HepG2 (cell line): Measurements from ENCODE around the gene TEX22. TPM values are rescaled to one million over a fixed set of nuclear protein-coding genes. Genes with fewer than 3 reads are reported as not detected.

ENCODE experiments used
- ATAC-seq: fragments of 200-7000 bp; cut with Tn5 transposase; 3 replicates; pipeline ENCODE4 v1.9.1; 2020; ENCODE audit warnings: mild to moderate bottlenecking, moderate library complexity
- BruUV-seq: library from RNA; stranded (reverse); fragments of 400-500 nt; replicated peaks from 2 replicates; lab custom pipeline; 2021; lab: Mats Ljungman, UMichigan
- CTCF ChIA-PET: fragments of 300-600 bp; formaldehyde crosslinking; extraction: SDS; loops from one replicate; lab custom pipeline; 2021; ENCODE audit warnings: low total read pairs, inconsistent platforms, low intra/inter-chr PET ratio; lab: Yijun Ruan, JAX
- POLR2A ChIA-PET: fragments of 350-600 bp; sonication (Branson Sonifier 250); formaldehyde crosslinking; loops from one replicate; lab custom pipeline; 2020; ENCODE audit warnings: antibody characterized with exemption, inconsistent platforms; lab: Yijun Ruan, JAX
- DNase-seq: peaks from one replicate; pipeline ENCODE4 v3.0.0-alpha.2; 2015; ENCODE audit warnings: low spot score
- FAIRE-seq: peaks from 3 replicates; lab custom pipeline; 2011; peaks lifted over from hg19 to GRCh38; lab: Jason Lieb, UNC
- H2AFZ ChIP-seq: one replicate; pipeline ENCODE4 v1.6.1; 2011; ENCODE audit warnings: low read length, inconsistent platforms
- H3K27ac ChIP-seq: fragments of 300-600 bp; 3 replicates; pipeline ENCODE4 v1.8.0; 2011; ENCODE audit warnings: mixed run types, mild to moderate bottlenecking, mixed read lengths, low read length, inconsistent platforms; ENCODE audit not compliant: insufficient read depth; ENCODE audit errors: extremely low read length
- H3K27me3 ChIP-seq, 2 experiments: fragments of 200-600 bp in 1 of 2; 2 replicates in 1 of 2; 3 replicates in 1 of 2; pipeline versions ENCODE4 v1.6.0 to v1.8.0; 2011; ENCODE audit warnings: low read length in 2 of 2, mild to moderate bottlenecking in 2 of 2, moderate library complexity in 2 of 2, inconsistent platforms in 1 of 2; ENCODE audit not compliant: insufficient read depth in 2 of 2, control insufficient read depth in 1 of 2
- H3K36me3 ChIP-seq, 2 experiments: fragments of 200-600 bp in 1 of 2; replicated peaks in 1 of 2; 2 replicates in 1 of 2; 3 replicates in 1 of 2; pipeline versions ENCODE4 v1.5.1 to v1.8.0; 2011; ENCODE audit warnings: low read length in 2 of 2, inconsistent platforms in 1 of 2; ENCODE audit not compliant: insufficient read depth in 2 of 2, control insufficient read depth in 1 of 2
- H3K4me1 ChIP-seq: 2 replicates; pipeline ENCODE4 v1.5.1; 2012; ENCODE audit warnings: low read length, inconsistent platforms; ENCODE audit not compliant: insufficient read depth
- H3K4me2 ChIP-seq: 2 replicates; pipeline ENCODE4 v1.6.0; 2011; ENCODE audit warnings: low read depth, low read length, inconsistent platforms
- H3K4me3 ChIP-seq, 3 experiments: fragments of 200-600 bp in 1 of 3; sonication (generic), shearing (Covaris generic) in 1 of 3; replicated peaks in 1 of 3; 2 replicates each; pipeline ENCODE4 v1.5.1; 2011 to 2016; ENCODE audit warnings: low read length in 3 of 3, inconsistent platforms in 2 of 3, low read depth in 2 of 3, mild to moderate bottlenecking in 2 of 3, control low read depth in 1 of 3, mixed read lengths in 1 of 3; ENCODE audit not compliant: insufficient read depth in 1 of 3
- H3K79me2 ChIP-seq: one replicate; pipeline ENCODE4 v1.6.1; 2011; ENCODE audit warnings: low read length, inconsistent platforms; ENCODE audit not compliant: insufficient read depth
- H3K9ac ChIP-seq: 2 replicates; pipeline ENCODE4 v1.6.0; 2011; ENCODE audit warnings: mild to moderate bottlenecking, low read depth, low read length, inconsistent platforms; ENCODE audit not compliant: insufficient read depth
- H3K9me3 ChIP-seq: 2 replicates; pipeline ENCODE4 v1.5.1; 2012; ENCODE audit warnings: mild to moderate bottlenecking, low read length
- H4K20me1 ChIP-seq: 2 replicates; pipeline ENCODE4 v1.6.0; 2011; ENCODE audit warnings: inconsistent platforms, mild to moderate bottlenecking, low read length, moderate library complexity; ENCODE audit not compliant: insufficient read depth
- FOXK1 ChIP-seq: sonication (generic); formaldehyde crosslinking; IDR thresholded peaks from 2 replicates; pipeline ENCODE4 v1.4.0; 2020; ENCODE audit warnings: low read depth, missing genetic modification reagents, borderline replicate concordance
- FOXP1 ChIP-seq, 2 experiments: fragments of 450-650 bp in 1 of 2; IDR thresholded peaks; 2 replicates each; pipeline ENCODE4 v1.6.1; 2017 to 2018; ENCODE audit warnings: antibody characterized with exemption in 1 of 2
- MEF2D ChIP-seq: sonication (generic); formaldehyde crosslinking; IDR thresholded peaks from 2 replicates; pipeline ENCODE4 v1.5.1; 2020; ENCODE audit warnings: mild to moderate bottlenecking, missing genetic modification reagents
- MZF1 ChIP-seq: sonication (generic); formaldehyde crosslinking; IDR thresholded peaks from 2 replicates; pipeline ENCODE4 v1.8.1; 2023; ENCODE audit warnings: mild to moderate bottlenecking, missing genetic modification reagents, borderline replicate concordance
- PAWR ChIP-seq: sonication (generic); formaldehyde crosslinking; IDR thresholded peaks from 2 replicates; pipeline ENCODE4 v1.4.0; 2020; ENCODE audit warnings: missing genetic modification reagents, mild to moderate bottlenecking, borderline replicate concordance
- TGIF2 ChIP-seq: IDR thresholded peaks from 2 replicates; pipeline ENCODE4 v1.6.1; 2016; ENCODE audit warnings: control low read depth, missing compliant biosample characterization
- TP53 ChIP-seq: sonication (generic); formaldehyde crosslinking; conservative IDR thresholded peaks from 2 replicates; pipeline ENCODE4 v1.4.0; 2020; ENCODE audit warnings: missing genetic modification reagents
- ZBTB3 ChIP-seq: sonication (generic); formaldehyde crosslinking; IDR thresholded peaks from 2 replicates; pipeline ENCODE4 v1.4.0; 2020; ENCODE audit warnings: low read depth, mild to moderate bottlenecking, moderate library complexity, missing genetic modification reagents, borderline replicate concordance
- ZNF232 ChIP-seq: sonication (generic); formaldehyde crosslinking; IDR thresholded peaks from 2 replicates; pipeline ENCODE4 v1.4.0; 2020; ENCODE audit warnings: missing genetic modification reagents, borderline replicate concordance
- ZNF263 ChIP-seq: sonication (generic); formaldehyde crosslinking; IDR thresholded peaks from 2 replicates; pipeline ENCODE4 v1.4.0; 2020; ENCODE audit warnings: missing genetic modification reagents
- ZNF75D ChIP-seq: sonication (generic); formaldehyde crosslinking; IDR thresholded peaks from 2 replicates; pipeline ENCODE4 v1.8.1; 2023; ENCODE audit warnings: missing genetic modification reagents, mild to moderate bottlenecking, borderline replicate concordance
- WGBS: methylation state at CpG from one replicate; pipeline ENCODE4 v1.1.6; 2017; ENCODE audit warnings: low lambda C conversion rate; 5-methylcytosine and 5-hydroxymethylcytosine counted together
- in situ Hi-C: cut with HindIII; loops from 2 replicates; pipeline ENCODE4 v1.10.0; 2017; ENCODE audit warnings: low pct_unique_long_range_greater_than_20kb; ENCODE audit not compliant: extremely low pct_ligation_motif_present
- intact Hi-C: fragments of 100-400 bp; cut with micrococcal nuclease; formaldehyde crosslinking; loops from one replicate; pipeline ENCODE4 v1.10.0; 2022; ENCODE audit not compliant: unreplicated experiment
- polyA plus RNA-seq, 8 experiments: library from polyadenylated mRNA; depleted of rRNA in 3 of 8; stranded (reverse) in 7 of 8; unstranded in 1 of 8; fragments of >200 nt; fragmentation: Illumina TruSeq in 4 of 8; extraction: Trizol in 4 of 8; gene quantifications; 2 replicates each; pipeline versions ENCODE4 v1.2.1 to v1.2.3, GENCODE V29; 2011 to 2016; ENCODE audit warnings: low read depth in 4 of 8, missing spikeins in 1 of 8, mixed read lengths in 1 of 8; ENCODE audit not compliant: insufficient read depth in 1 of 8
- total RNA-seq, 5 experiments: library from RNA; depleted of rRNA; stranded (reverse); fragments of >200 nt; fragmentation: Illumina TruSeq; extraction: Trizol; gene quantifications; 2 replicates each; pipeline ENCODE4 v1.2.3, GENCODE V29; 2016; ENCODE audit warnings: low read depth in 1 of 5
- TF ChIP-seq, protein P1 (sequence below): IDR thresholded peaks from 2 replicates; pipeline ENCODE4 v1.4.0; 2020; ENCODE audit warnings: mild to moderate bottlenecking, missing genetic modification reagents
- TF ChIP-seq, protein P2 (sequence below): sonication (generic); formaldehyde crosslinking; IDR thresholded peaks from 2 replicates; pipeline ENCODE4 v1.4.0; 2020; ENCODE audit warnings: mild to moderate bottlenecking, missing genetic modification reagents

TEX22 gene
- total and polyA plus RNA-seq, 2 of the 13 experiments (the other 11 are each of a cell fraction or from before 2014, with no cell fraction given): 0.07 to 0.27 TPM

DNA sequence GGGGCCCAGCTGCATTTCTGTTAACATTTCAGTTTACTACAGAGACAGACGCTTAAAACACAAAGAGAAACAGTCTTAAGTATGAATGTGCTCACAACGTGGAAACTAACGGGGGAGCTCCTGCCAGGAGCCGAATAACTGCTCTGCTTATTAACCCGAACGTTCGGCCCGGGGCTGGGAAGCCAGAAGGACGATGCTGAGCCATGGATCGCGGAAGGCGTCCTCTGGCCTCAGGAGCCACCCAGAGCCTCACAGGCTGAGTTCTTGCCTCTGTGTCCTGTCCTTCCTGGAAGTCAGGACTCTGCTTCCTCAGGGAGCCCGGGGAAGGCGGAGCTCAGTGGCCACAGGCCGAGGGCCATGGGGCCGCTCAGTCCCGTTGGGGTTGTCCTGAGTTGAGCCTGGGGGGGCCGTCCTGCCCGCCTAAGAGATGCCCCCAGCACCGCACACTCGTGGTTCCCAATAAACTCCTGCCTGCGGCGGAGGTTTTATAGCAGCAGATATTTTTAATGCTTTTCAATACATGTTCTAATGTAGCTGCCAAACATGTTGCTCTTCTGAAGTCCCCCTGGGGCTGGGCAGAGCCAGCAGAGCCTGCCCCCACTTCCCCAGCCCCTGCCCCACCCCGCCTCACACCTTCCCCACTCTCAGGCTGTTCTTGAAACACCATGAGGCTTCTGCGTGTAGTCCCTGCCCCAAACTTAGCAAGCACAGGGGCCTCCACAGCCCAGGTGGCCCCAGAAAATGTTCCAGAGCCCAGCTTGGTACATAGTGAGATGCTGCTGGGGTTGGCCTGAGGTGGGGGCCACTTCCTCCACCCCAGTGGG, 3.4 kb upstream of the TEX22 start:
- H3K27ac ChIP-seq: no peak overlapping the region
- POLR2A ChIA-PET: interaction anchor here (0.6 kb wide), 1 partner anchor 15 kb away, joined by 3 read pairs; no protein-coding TSS in a partner anchor
- H3K4me2 ChIP-seq: no peak overlapping the region
- no peak for TF ChIP-seq ZNF232 (CRISPR knock-in tag)
- no peak for TF ChIP-seq ZNF75D (CRISPR knock-in tag)
- no peak for TF ChIP-seq TGIF2 (CRISPR knock-in tag)
- no peak for TF ChIP-seq MEF2D (CRISPR knock-in tag)
- no peak for TF ChIP-seq TP53 (CRISPR knock-in tag)
- no peak for TF ChIP-seq FOXP1 (IDR thresholded peaks at IDR 0.05)
- no peak for TF ChIP-seq FOXP1 (CRISPR knock-in tag; IDR thresholded peaks at IDR 0.05)
- TF ChIP-seq, protein P1, sequence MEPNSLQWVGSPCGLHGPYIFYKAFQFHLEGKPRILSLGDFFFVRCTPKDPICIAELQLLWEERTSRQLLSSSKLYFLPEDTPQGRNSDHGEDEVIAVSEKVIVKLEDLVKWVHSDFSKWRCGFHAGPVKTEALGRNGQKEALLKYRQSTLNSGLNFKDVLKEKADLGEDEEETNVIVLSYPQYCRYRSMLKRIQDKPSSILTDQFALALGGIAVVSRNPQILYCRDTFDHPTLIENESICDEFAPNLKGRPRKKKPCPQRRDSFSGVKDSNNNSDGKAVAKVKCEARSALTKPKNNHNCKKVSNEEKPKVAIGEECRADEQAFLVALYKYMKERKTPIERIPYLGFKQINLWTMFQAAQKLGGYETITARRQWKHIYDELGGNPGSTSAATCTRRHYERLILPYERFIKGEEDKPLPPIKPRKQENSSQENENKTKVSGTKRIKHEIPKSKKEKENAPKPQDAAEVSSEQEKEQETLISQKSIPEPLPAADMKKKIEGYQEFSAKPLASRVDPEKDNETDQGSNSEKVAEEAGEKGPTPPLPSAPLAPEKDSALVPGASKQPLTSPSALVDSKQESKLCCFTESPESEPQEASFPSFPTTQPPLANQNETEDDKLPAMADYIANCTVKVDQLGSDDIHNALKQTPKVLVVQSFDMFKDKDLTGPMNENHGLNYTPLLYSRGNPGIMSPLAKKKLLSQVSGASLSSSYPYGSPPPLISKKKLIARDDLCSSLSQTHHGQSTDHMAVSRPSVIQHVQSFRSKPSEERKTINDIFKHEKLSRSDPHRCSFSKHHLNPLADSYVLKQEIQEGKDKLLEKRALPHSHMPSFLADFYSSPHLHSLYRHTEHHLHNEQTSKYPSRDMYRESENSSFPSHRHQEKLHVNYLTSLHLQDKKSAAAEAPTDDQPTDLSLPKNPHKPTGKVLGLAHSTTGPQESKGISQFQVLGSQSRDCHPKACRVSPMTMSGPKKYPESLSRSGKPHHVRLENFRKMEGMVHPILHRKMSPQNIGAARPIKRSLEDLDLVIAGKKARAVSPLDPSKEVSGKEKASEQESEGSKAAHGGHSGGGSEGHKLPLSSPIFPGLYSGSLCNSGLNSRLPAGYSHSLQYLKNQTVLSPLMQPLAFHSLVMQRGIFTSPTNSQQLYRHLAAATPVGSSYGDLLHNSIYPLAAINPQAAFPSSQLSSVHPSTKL (CRISPR knock-in tag): no peak
- TF ChIP-seq PAWR: no peak
- TF ChIP-seq ZNF263: no peak
- TF ChIP-seq ZBTB3: no peak
- no peak for TF ChIP-seq FOXK1 (CRISPR knock-in tag)
- TF ChIP-seq, protein P2, sequence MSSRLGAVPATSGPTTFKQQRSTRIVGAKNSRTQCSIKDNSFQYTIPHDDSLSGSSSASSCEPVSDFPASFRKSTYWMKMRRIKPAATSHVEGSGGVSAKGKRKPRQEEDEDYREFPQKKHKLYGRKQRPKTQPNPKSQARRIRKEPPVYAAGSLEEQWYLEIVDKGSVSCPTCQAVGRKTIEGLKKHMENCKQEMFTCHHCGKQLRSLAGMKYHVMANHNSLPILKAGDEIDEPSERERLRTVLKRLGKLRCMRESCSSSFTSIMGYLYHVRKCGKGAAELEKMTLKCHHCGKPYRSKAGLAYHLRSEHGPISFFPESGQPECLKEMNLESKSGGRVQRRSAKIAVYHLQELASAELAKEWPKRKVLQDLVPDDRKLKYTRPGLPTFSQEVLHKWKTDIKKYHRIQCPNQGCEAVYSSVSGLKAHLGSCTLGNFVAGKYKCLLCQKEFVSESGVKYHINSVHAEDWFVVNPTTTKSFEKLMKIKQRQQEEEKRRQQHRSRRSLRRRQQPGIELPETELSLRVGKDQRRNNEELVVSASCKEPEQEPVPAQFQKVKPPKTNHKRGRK: no peak
- no peak for TF ChIP-seq MZF1
- no peak overlapping the region for H3K9ac ChIP-seq
- WGBS: 85% methylated on average over 21 of the region's 25 CpGs
- H3K9me3 ChIP-seq: no peaks in the 10 kb centered on the region
- CTCF ChIA-PET: no interaction called here
- no peaks in the 10 kb centered on the region for H3K27me3 ChIP-seq
- peaks cover 12% of the 10 kb centered on the region for H3K79me2 ChIP-seq
- no peaks in the 10 kb centered on the region for H4K20me1 ChIP-seq
- ATAC-seq (no peak), DNase-seq (no peak), FAIRE-seq (no peak)
- in situ Hi-C loops: no loop called here
- no peak overlapping the region for H2AFZ ChIP-seq
- BruUV-seq: no TSS peak
- H3K4me1 ChIP-seq: peaks cover 21% of the 10 kb centered on the region
- no peak overlapping the region for H3K4me3 ChIP-seq
- H3K36me3 ChIP-seq: no peaks in the 10 kb centered on the region; a peak in 1 of 5 replicates
- intact Hi-C loops: no loop called here
